Activated naive CD4-positive, alpha-beta T cell treated with anti-CD3 and anti-CD28 coated beads for 36 hours (primary cell): ENCODE results near the gene NCCRP1. TPM values are rescaled to one million over a fixed set of nuclear protein-coding genes. Genes with fewer than 3 reads are reported as not detected.

Source experiments
- CTCF ChIA-PET: fragments of 350-600 bp; sonication (Branson Sonifier 250); formaldehyde crosslinking; loops from one replicate; lab custom pipeline; 2021; ENCODE audit warnings: antibody characterized with exemption; lab: Charles Lee
- DNase-seq: peaks from one replicate; pipeline ENCODE4 v3.0.0-alpha.2; 2020
- H3K27ac Mint-ChIP-seq: one replicate; pipeline ENCODE4 v1.8.0; 2021; ENCODE audit warnings: mild to moderate bottlenecking, mixed read lengths
- H3K27me3 Mint-ChIP-seq: one replicate; pipeline ENCODE4 v1.8.0; 2021; ENCODE audit warnings: low read depth, mixed read lengths
- H3K36me3 Mint-ChIP-seq: one replicate; pipeline ENCODE4 v1.8.0; 2021; ENCODE audit warnings: low read depth, mixed read lengths
- H3K4me1 Mint-ChIP-seq: one replicate; pipeline ENCODE4 v1.8.0; 2021; ENCODE audit warnings: low read depth, mixed read lengths
- H3K4me3 Mint-ChIP-seq: one replicate; pipeline ENCODE4 v1.8.0; 2021; ENCODE audit warnings: mild to moderate bottlenecking, moderate library complexity, mixed read lengths
- H3K9me3 Mint-ChIP-seq: one replicate; pipeline ENCODE4 v1.8.0; 2021; ENCODE audit warnings: mixed read lengths
- intact Hi-C: fragments of 100-400 bp; cut with micrococcal nuclease; formaldehyde crosslinking; loops from one replicate; pipeline ENCODE4 v1.15.1; 2023
- total RNA-seq, 2 experiments: library from RNA; stranded (reverse); gene quantifications; one replicate each; pipeline ENCODE4 v1.2.3, GENCODE V29; 2021

The NCCRP1 gene
- total RNA-seq: not detected

- Mint-ChIP-seq H3K4me3 (peak within 1 kb of the TSS; percentile 8), H3K27me3 (peaks cover 66% of the 10 kb centered on the region), H3K4me1 (peaks cover 20% of the 10 kb centered on the region), H3K36me3 (no peaks in the 10 kb centered on the region), H3K9me3 (no peaks in the 10 kb centered on the region), H3K27ac (no peak within 1 kb of the TSS)
- CTCF ChIA-PET: interaction anchor here (0.6 kb wide), 1 partner anchor 250 kb away, joined by 3 read pairs; no protein-coding TSS in a partner anchor
- intact Hi-C loops: loop anchor here (2.0 kb wide), 1 partner anchor 234 kb away; no protein-coding TSS in a partner anchor
- peak; percentile 21 for DNase-seq
Observed at GRCh38 chr19:39196860-39197562, at the start of gene NCCRP1. TSS of gene NCCRP1 (plus strand) at chr19:39196964. CDS start at chr19:39196983, 19 bp downstream.

DNA sequence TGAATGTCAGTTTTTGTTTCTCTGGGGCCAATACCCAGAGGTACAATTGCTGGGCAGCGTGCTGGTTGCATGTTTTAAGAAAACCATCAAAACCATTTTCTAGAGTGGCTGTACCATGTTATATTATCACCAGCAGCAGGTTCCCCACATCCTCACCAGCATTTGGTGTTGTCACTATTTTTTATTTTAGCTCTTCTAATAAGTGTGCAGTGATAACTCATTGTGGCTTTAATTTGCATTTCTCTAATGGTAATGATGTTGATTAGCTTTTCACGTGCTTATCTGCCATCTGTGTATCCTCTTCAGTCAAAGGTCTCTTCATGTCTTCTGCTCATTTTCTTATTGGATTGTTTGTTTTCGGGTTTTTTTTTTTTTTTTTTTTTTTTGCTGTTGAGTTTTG lies 49.3 kb upstream of the NCCRP1 start:
- CTCF ChIA-PET: no interaction called here
- Mint-ChIP-seq H3K4me3 (no peak overlapping the region), H3K9me3 (no peaks in the 10 kb centered on the region), H3K36me3 (peaks cover 3% of the 10 kb centered on the region), H3K4me1 (peaks cover 2% of the 10 kb centered on the region), H3K27ac (no peak overlapping the region), H3K27me3 (no peaks in the 10 kb centered on the region)
- intact Hi-C loops: no loop called here
- no peak for DNase-seq

DNA sequence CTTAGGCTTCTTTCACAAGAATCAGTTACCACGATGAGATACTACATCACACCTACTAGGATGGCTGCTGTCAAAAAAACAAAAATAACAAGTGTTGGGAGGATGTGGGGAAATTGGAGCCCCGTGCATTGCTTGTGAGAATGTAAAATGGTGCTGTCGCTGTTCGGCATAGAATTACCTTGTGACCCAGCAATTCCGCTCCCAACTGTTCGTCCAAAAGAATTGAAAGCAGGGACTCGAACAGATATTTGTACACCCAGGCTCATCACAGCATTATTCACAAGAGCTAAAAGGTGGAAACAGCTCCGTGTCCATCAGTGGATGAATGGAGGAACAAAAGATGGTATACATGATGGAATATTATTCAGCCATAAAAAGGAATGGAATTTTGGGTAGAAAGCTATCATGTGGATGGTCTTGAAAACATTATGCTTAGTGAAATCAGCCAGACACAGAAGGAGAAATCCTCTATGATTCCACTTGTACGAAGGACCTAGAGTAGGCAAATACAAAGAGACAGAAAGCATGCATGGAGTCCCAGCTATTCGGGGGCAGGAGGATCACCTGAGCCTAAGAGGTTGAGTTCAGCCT lies 47.7 kb upstream of the NCCRP1 start:
- CTCF ChIA-PET: no interaction called here
- Mint-ChIP-seq H3K9me3 (no peaks in the 10 kb centered on the region), H3K27me3 (no peaks in the 10 kb centered on the region), H3K4me1 (peaks cover 5% of the 10 kb centered on the region), H3K4me3 (no peak overlapping the region), H3K36me3 (peaks cover 3% of the 10 kb centered on the region), H3K27ac (no peak overlapping the region)
- no peak for DNase-seq
- intact Hi-C loops: no loop called here

- CTCF ChIA-PET: no interaction called here
- no peaks in the 10 kb centered on the region for H3K9me3 Mint-ChIP-seq
- H3K4me3 Mint-ChIP-seq: no peak overlapping the region
- H3K27me3 Mint-ChIP-seq: no peaks in the 10 kb centered on the region
- intact Hi-C loops: no loop called here
- peaks cover 8% of the 10 kb centered on the region for H3K4me1 Mint-ChIP-seq
- no peak overlapping the region for H3K27ac Mint-ChIP-seq
- no peak for DNase-seq
- H3K36me3 Mint-ChIP-seq: peaks cover 3% of the 10 kb centered on the region
Observed at GRCh38 chr19:39150235-39150634, 46.5 kb upstream of the NCCRP1 start.

GRCh38 chr19:39150807-39151600 lies 45.8 kb upstream of the NCCRP1 start:
- DNase-seq: no peak
- CTCF ChIA-PET: no interaction called here
- H3K36me3 Mint-ChIP-seq: peaks cover 3% of the 10 kb centered on the region
- intact Hi-C loops: no loop called here
- no peak overlapping the region for H3K27ac Mint-ChIP-seq
- H3K27me3 Mint-ChIP-seq: no peaks in the 10 kb centered on the region
- H3K4me3 Mint-ChIP-seq: no peak overlapping the region
- H3K4me1 Mint-ChIP-seq: peaks cover 10% of the 10 kb centered on the region
- no peaks in the 10 kb centered on the region for H3K9me3 Mint-ChIP-seq

DNA sequence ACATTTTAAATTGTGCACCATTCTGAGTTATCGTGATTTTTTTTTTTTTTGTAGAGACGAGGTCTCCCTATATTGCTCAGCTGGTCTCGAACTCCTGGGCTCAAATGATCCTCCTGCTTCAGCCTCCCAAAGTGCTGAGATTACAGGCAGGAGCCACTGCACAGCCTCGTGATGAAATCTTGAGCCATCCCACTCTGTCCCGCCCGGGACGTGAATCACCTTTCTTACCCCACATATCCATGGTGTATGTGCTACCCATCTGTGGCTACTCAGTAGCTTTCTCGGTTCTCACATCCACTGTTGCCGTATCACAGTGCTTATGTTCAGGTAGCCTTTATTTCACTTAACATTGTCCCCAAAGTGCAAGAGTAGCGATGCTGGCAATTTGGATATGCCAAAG lies 44.7 kb upstream of the NCCRP1 start:
- no peak for DNase-seq
- H3K27ac Mint-ChIP-seq: no peak overlapping the region
- no peaks in the 10 kb centered on the region for H3K27me3 Mint-ChIP-seq
- no peak overlapping the region for H3K4me3 Mint-ChIP-seq
- CTCF ChIA-PET: no interaction called here
- no peaks in the 10 kb centered on the region for H3K9me3 Mint-ChIP-seq
- peaks cover 10% of the 10 kb centered on the region for H3K4me1 Mint-ChIP-seq
- H3K36me3 Mint-ChIP-seq: peaks cover 3% of the 10 kb centered on the region
- intact Hi-C loops: no loop called here

- no peak for DNase-seq
- Mint-ChIP-seq H3K4me3 (no peak overlapping the region), H3K36me3 (no peaks in the 10 kb centered on the region), H3K9me3 (no peaks in the 10 kb centered on the region), H3K4me1 (peaks cover 10% of the 10 kb centered on the region), H3K27me3 (no peaks in the 10 kb centered on the region), H3K27ac (no peak overlapping the region)
- CTCF ChIA-PET: no interaction called here
- intact Hi-C loops: no loop called here
Observed at GRCh38 chr19:39154100-39154628, 42.6 kb upstream of the NCCRP1 start.

DNA sequence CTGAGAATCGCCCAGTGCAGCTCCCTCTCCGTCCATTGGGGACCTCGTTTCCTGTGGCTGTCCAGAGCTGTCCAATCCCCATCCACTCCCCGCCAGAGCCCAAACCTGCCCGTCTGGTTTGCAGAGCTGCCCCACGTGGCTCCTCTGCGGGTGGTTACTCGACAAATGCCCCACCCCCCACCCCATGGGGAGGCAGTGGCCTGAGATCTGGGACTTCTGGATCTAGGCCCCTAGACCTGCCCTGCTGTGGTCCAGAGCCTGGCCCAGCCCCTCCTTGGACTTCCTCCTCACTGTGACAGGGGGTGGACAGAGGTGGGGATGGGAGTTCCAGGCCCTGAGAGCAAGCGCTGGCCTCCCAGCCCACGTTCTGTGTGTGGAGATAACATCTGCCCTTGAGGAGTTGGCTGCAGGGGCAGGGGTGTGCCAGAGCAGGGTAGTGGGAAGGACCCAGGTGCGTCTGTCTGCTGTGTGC lies 42.1 kb upstream of the NCCRP1 start:
- Mint-ChIP-seq H3K27ac (no peak overlapping the region), H3K9me3 (no peaks in the 10 kb centered on the region), H3K27me3 (no peaks in the 10 kb centered on the region), H3K36me3 (no peaks in the 10 kb centered on the region), H3K4me3 (no peak overlapping the region), H3K4me1 (peaks cover 10% of the 10 kb centered on the region)
- CTCF ChIA-PET: no interaction called here
- no peak for DNase-seq
- intact Hi-C loops: no loop called here

DNA sequence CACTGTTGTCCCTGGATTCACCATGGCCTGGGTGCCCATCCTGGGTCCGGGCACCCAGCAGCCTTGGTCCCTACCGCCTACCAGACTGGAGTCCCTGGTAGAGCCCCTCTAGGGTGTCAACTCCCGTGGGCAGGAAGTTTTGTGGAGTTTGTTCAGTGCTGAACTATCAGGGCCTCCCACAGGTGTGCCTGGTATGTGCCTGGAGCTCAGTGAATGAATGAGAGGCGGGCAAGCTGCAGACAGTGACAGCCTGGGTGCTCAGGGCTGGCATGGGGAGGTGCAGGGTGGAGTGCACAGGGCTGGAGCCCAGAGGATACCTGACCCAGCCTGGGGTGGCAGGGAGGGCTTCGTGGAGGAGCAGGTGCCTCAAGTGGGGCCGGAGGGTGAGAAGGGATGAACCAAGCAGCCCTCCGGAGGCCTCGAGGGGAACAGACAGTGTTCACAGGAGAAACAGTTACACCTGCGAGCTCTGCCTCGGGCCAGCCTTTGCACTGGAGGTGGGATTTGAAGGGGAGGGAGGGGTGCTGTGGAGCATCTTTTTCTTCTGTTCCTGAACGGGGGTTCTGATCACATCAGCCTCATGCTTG lies 41.6 kb upstream of the NCCRP1 start:
- DNase-seq: no peak
- intact Hi-C loops: no loop called here
- no peaks in the 10 kb centered on the region for H3K27me3 Mint-ChIP-seq
- peaks cover 9% of the 10 kb centered on the region for H3K4me1 Mint-ChIP-seq
- H3K36me3 Mint-ChIP-seq: no peaks in the 10 kb centered on the region
- no peak overlapping the region for H3K27ac Mint-ChIP-seq
- CTCF ChIA-PET: no interaction called here
- H3K4me3 Mint-ChIP-seq: no peak overlapping the region
- H3K9me3 Mint-ChIP-seq: no peaks in the 10 kb centered on the region

- H3K4me1 Mint-ChIP-seq: peaks cover 8% of the 10 kb centered on the region
- no peak overlapping the region for H3K27ac Mint-ChIP-seq
- CTCF ChIA-PET: no interaction called here
- H3K9me3 Mint-ChIP-seq: no peaks in the 10 kb centered on the region
- no peak overlapping the region for H3K4me3 Mint-ChIP-seq
- no peaks in the 10 kb centered on the region for H3K36me3 Mint-ChIP-seq
- DNase-seq: no peak
- intact Hi-C loops: no loop called here
- H3K27me3 Mint-ChIP-seq: no peaks in the 10 kb centered on the region
Observed at GRCh38 chr19:39155741-39156140, 41.0 kb upstream of the NCCRP1 start.

- H3K36me3 Mint-ChIP-seq: no peaks in the 10 kb centered on the region
- no peaks in the 10 kb centered on the region for H3K27me3 Mint-ChIP-seq
- peaks cover 8% of the 10 kb centered on the region for H3K4me1 Mint-ChIP-seq
- DNase-seq: no peak
- CTCF ChIA-PET: no interaction called here
- intact Hi-C loops: no loop called here
- no peak overlapping the region for H3K4me3 Mint-ChIP-seq
- no peak overlapping the region for H3K27ac Mint-ChIP-seq
- H3K9me3 Mint-ChIP-seq: no peaks in the 10 kb centered on the region
Observed at GRCh38 chr19:39156326-39157230, 40.2 kb upstream of the NCCRP1 start.
